ENCODE data around the gene ZNF385D. TPM values are rescaled to one million over a fixed set of nuclear protein-coding genes. Genes with fewer than 3 reads are reported as not detected.
"Not testable (repeated sequence)": the region's sequence is repeated elsewhere in the genome, so short reads cannot be mapped to it uniquely, and the experiment has no call there.

Gene ZNF385D
- total and polyA plus RNA-seq, 8 donors: 0.42 to 4.0 (median 1.1) TPM

GRCh38 chr3:21487520-21487919 lies 263.5 kb downstream of the ZNF385D start:
- no peak overlapping the region for H3K4me3 ChIP-seq
- H3K4me1 ChIP-seq: no peaks in the 10 kb centered on the region
- ATAC-seq (no peak), DNase-seq (no peak), FAIRE-seq (no peak)
- intact Hi-C loops (cut with DNase I): no loop called here
- WGBS, 2 donors: 47 to 54% methylated on average over 1 of the region's 1 CpG
- H3K36me3 ChIP-seq: no peaks in the 10 kb centered on the region
- no peaks in the 10 kb centered on the region for H3K9me3 ChIP-seq
- no peaks in the 10 kb centered on the region for H3K27me3 ChIP-seq
- no peak overlapping the region for H3K27ac ChIP-seq
- no peak for TF ChIP-seq CTCF (IDR thresholded peaks at IDR 0.05)

- H3K27me3 ChIP-seq; H3K4me1 ChIP-seq; ATAC-seq; intact Hi-C loops (cut with DNase I); FAIRE-seq; H3K27ac ChIP-seq; H3K9me3 ChIP-seq; DNase-seq; H3K36me3 ChIP-seq; H3K4me3 ChIP-seq: not testable (repeated sequence)
- WGBS, 2 donors: 10 to 22% methylated on average over 1 of the region's 4 CpGs
These were observed 264.7 kb downstream of the ZNF385D start for GRCh38 chr3:21486024-21486935.

GRCh38 chr3:21484828-21485144 lies 266.2 kb downstream of the ZNF385D start:
- Histone ChIP-seq H3K27me3 (no peaks in the 10 kb centered on the region), H3K4me3 (no peak overlapping the region), H3K27ac (no peak overlapping the region), H3K4me1 (no peaks in the 10 kb centered on the region), H3K9me3 (no peaks in the 10 kb centered on the region), H3K36me3 (no peaks in the 10 kb centered on the region)
- 78 to 80% methylated on average over 1 of the region's 1 CpG for WGBS, 2 donors
- ATAC-seq: peak in 1 of 4 donors; percentile 28
- FAIRE-seq: no peak
- TF ChIP-seq CTCF (IDR thresholded peaks at IDR 0.05): no peak
- DNase-seq: no peak
- intact Hi-C loops (cut with DNase I): no loop called here

GRCh38 chr3:21484057-21484827 lies 266.8 kb downstream of the ZNF385D start:
- FAIRE-seq (no peak), ATAC-seq (peak in 3 of 4 donors; percentile 72 to 82 (median 77)), DNase-seq (peak in 4 of 6 donors; percentile 21 to 58 (median 33))
- no peak overlapping the region for H3K4me3 ChIP-seq
- H3K36me3 ChIP-seq: no peaks in the 10 kb centered on the region
- peak in 3 of 4 donors; percentile 32 to 45 (median 36) for TF ChIP-seq CTCF (IDR thresholded peaks at IDR 0.05)
- no peaks in the 10 kb centered on the region for H3K4me1 ChIP-seq
- 29 to 39% methylated on average over 5 of the region's 5 CpGs for WGBS, 2 donors
- intact Hi-C loops (cut with DNase I): no loop called here
- no peaks in the 10 kb centered on the region for H3K9me3 ChIP-seq
- no peaks in the 10 kb centered on the region for H3K27me3 ChIP-seq
- H3K27ac ChIP-seq: no peak overlapping the region

GRCh38 chr3:21481991-21482390 lies 269.0 kb downstream of the ZNF385D start:
- Histone ChIP-seq H3K27me3 (no peaks in the 10 kb centered on the region), H3K9me3 (no peaks in the 10 kb centered on the region), H3K4me1 (no peaks in the 10 kb centered on the region), H3K27ac (no peak overlapping the region), H3K36me3 (no peaks in the 10 kb centered on the region), H3K4me3 (no peak overlapping the region)
- no peak for TF ChIP-seq CTCF (IDR thresholded peaks at IDR 0.05)
- no peak for DNase-seq
- intact Hi-C loops (cut with DNase I): no loop called here
- ATAC-seq: no peak
- FAIRE-seq: no peak
- 71 to 82% methylated on average over 1 of the region's 1 CpG for WGBS, 2 donors

Data from pancreas (tissue), 10 donors.